DND-41 (cell line): ENCODE measurements around the gene RNF112.
A peak's percentile ranks its signal among the peaks of the same experiment; 100 is the strongest.

Experiments
- ATAC-seq: fragments of 200-7000 bp; cut with Tn5 transposase; 3 replicates; pipeline ENCODE4 v1.9.1; 2021; ENCODE audit warnings: low read depth; ENCODE audit not compliant: insufficient read depth
- DNase-seq: peaks from one replicate; pipeline ENCODE4 v3.0.0-alpha.2; 2020
- H2AFZ ChIP-seq: 2 replicates; pipeline ENCODE4 v1.6.0; 2012; ENCODE audit warnings: low read depth, low read length
- H3K27ac ChIP-seq: 2 replicates; pipeline ENCODE4 v1.5.1; 2012; ENCODE audit warnings: low read length, inconsistent platforms
- H3K27me3 ChIP-seq: fragments of 200-600 bp; sonication (generic); 2 replicates; pipeline ENCODE4 v1.6.0; 2012; ENCODE audit warnings: low read length, mild to moderate bottlenecking, inconsistent platforms; ENCODE audit not compliant: insufficient read depth, poor library complexity
- H3K36me3 ChIP-seq: 2 replicates; pipeline ENCODE4 v1.5.1; 2012; ENCODE audit warnings: low read length, inconsistent platforms; ENCODE audit not compliant: insufficient read depth
- H3K4me1 ChIP-seq: 2 replicates; pipeline ENCODE4 v1.5.1; 2012; ENCODE audit warnings: mild to moderate bottlenecking, low read length; ENCODE audit not compliant: insufficient read depth
- H3K4me2 ChIP-seq: 2 replicates; pipeline ENCODE4 v1.6.0; 2012; ENCODE audit warnings: mild to moderate bottlenecking, moderate library complexity, low read length, inconsistent platforms; ENCODE audit not compliant: insufficient read depth
- H3K4me3 ChIP-seq, 2 experiments: fragments of 200-600 bp in 1 of 2; shearing (Covaris generic) in 1 of 2; 2 replicates each; pipeline ENCODE4 v1.5.1; 2012 to 2016; ENCODE audit warnings: inconsistent platforms in 2 of 2, low read length in 2 of 2, mild to moderate bottlenecking in 2 of 2, low read depth in 1 of 2, moderate library complexity in 1 of 2
- H3K79me2 ChIP-seq: 2 replicates; pipeline ENCODE4 v1.6.0; 2012; ENCODE audit warnings: low read length, inconsistent platforms; ENCODE audit not compliant: insufficient read depth
- H3K9ac ChIP-seq: 2 replicates; pipeline ENCODE4 v1.6.0; 2012; ENCODE audit warnings: low read depth, mild to moderate bottlenecking, inconsistent platforms, low read length, moderate library complexity
- H3K9me3 ChIP-seq: 2 replicates; pipeline ENCODE4 v1.5.1; 2012; ENCODE audit warnings: low read length, moderate library complexity, mild to moderate bottlenecking, inconsistent platforms; ENCODE audit not compliant: insufficient read depth, severe bottlenecking
- H4K20me1 ChIP-seq: 2 replicates; pipeline ENCODE4 v1.6.0; 2012; ENCODE audit warnings: low read length; ENCODE audit not compliant: insufficient read depth
- CTCF ChIP-seq: IDR thresholded peaks from 2 replicates; pipeline ENCODE4 v1.5.1; 2012; ENCODE audit warnings: borderline replicate concordance, low read length, moderate library complexity, mild to moderate bottlenecking; ENCODE audit not compliant: poor library complexity, severe bottlenecking; ENCODE audit errors: extremely low read depth
- EZH2 ChIP-seq: IDR thresholded peaks from 3 replicates; pipeline ENCODE4 v1.6.1; 2012; ENCODE audit warnings: borderline replicate concordance, low read depth, mild to moderate bottlenecking, moderate library complexity, low read length, inconsistent platforms; ENCODE audit not compliant: severe bottlenecking

RNF112 gene

GRCh38 chr17:19375732-19376131 lies 35.3 kb upstream of the RNF112 start:
- H3K9me3 ChIP-seq, result no peaks in the 10 kb centered on the region
- H3K9ac ChIP-seq, result no peak overlapping the region
- peaks cover 24% of the 10 kb centered on the region for H3K4me1 ChIP-seq
- H3K36me3 ChIP-seq, result peaks cover 19% of the 10 kb centered on the region
- peaks cover 14% of the 10 kb centered on the region for H3K79me2 ChIP-seq
- no peak for DNase-seq
- H3K4me3 ChIP-seq, result no peak overlapping the region
- H4K20me1 ChIP-seq, result no peaks in the 10 kb centered on the region; the same call in 1 of the 2 replicates
- ATAC-seq, result no peak
- H3K27me3 ChIP-seq, result no peaks in the 10 kb centered on the region
- H3K4me2 ChIP-seq, result peak overlapping the region; percentile 94; the same call in 1 of the 2 replicates
- no peak overlapping the region for H3K27ac ChIP-seq
- TF ChIP-seq CTCF, result no peak
- H2AFZ ChIP-seq, result no peak overlapping the region

- ATAC-seq (no peak), DNase-seq (no peak)
- peak overlapping the region; percentile 94 for H3K4me2 ChIP-seq
- H3K36me3 ChIP-seq, result peaks cover 30% of the 10 kb centered on the region
- H2AFZ ChIP-seq, result peak overlapping the region; percentile 85
- H3K27me3 ChIP-seq, result no peaks in the 10 kb centered on the region
- peaks cover 6% of the 10 kb centered on the region; the same call in 1 of the 2 replicates for H4K20me1 ChIP-seq
- H3K79me2 ChIP-seq, result peaks cover 14% of the 10 kb centered on the region
- no peak for TF ChIP-seq EZH2
- TF ChIP-seq CTCF, result no peak
- H3K9me3 ChIP-seq, result no peaks in the 10 kb centered on the region
- peak overlapping the region; percentile 35 to 78 for H3K4me3 ChIP-seq
- H3K9ac ChIP-seq, result peak overlapping the region; percentile 75
- H3K27ac ChIP-seq, result peak overlapping the region; percentile 92
- H3K4me1 ChIP-seq, result peaks cover 24% of the 10 kb centered on the region
Measured at GRCh38 chr17:19376811-19377210, 34.2 kb upstream of the RNF112 start.

GRCh38 chr17:19377602-19378415 lies 33.2 kb upstream of the RNF112 start:
- peak overlapping the region; percentile 92 for H3K27ac ChIP-seq
- peaks cover 38% of the 10 kb centered on the region for H3K36me3 ChIP-seq
- H3K9ac ChIP-seq, result peak overlapping the region; percentile 75
- no peaks in the 10 kb centered on the region for H3K9me3 ChIP-seq
- peaks cover 24% of the 10 kb centered on the region for H3K4me1 ChIP-seq
- H2AFZ ChIP-seq, result peak overlapping the region; percentile 85
- H3K4me3 ChIP-seq, result peak overlapping the region; percentile 35 to 78
- DNase-seq (peak; percentile 97), ATAC-seq (peak; percentile 91)
- H3K27me3 ChIP-seq, result no peaks in the 10 kb centered on the region
- peaks cover 8% of the 10 kb centered on the region for H4K20me1 ChIP-seq
- H3K4me2 ChIP-seq, result peak overlapping the region; percentile 94
- TF ChIP-seq EZH2, result no peak
- peak; percentile 28 for TF ChIP-seq CTCF
- H3K79me2 ChIP-seq, result peaks cover 14% of the 10 kb centered on the region
